H9 (cell line): ENCODE data around the gene ASCC2. TPM values are rescaled to one million over a fixed set of nuclear protein-coding genes. Genes with fewer than 3 reads are reported as not detected.

Source experiments
- DNase-seq: peaks from one replicate; pipeline ENCODE4 v3.0.0-alpha.2; 2017
- H2AFZ ChIP-seq: one replicate; pipeline ENCODE4 v1.6.1; 2013; ENCODE audit warnings: mild to moderate bottlenecking, low read length, control low read depth, moderate library complexity
- H2AK5ac ChIP-seq: 2 replicates; pipeline ENCODE4 v1.6.1; 2013; ENCODE audit warnings: low read length, control low read depth, mixed read lengths; ENCODE audit not compliant: insufficient read length
- H2BK120ac ChIP-seq: one replicate; pipeline ENCODE4 v1.6.1; 2013; ENCODE audit warnings: low read depth, mild to moderate bottlenecking, low read length, control low read depth, inconsistent platforms; ENCODE audit not compliant: poor library complexity, severe bottlenecking
- H2BK12ac ChIP-seq: 2 replicates; pipeline ENCODE4 v1.6.1; 2013; ENCODE audit warnings: low read length, control low read depth, mixed read lengths, low read depth; ENCODE audit not compliant: insufficient read length
- H2BK15ac ChIP-seq: 2 replicates; pipeline ENCODE4 v1.6.1; 2013; ENCODE audit warnings: low read depth, low read length, control low read depth
- H2BK20ac ChIP-seq: one replicate; pipeline ENCODE4 v1.6.1; 2013; ENCODE audit warnings: low read depth, mild to moderate bottlenecking, low read length, control low read depth, inconsistent platforms; ENCODE audit not compliant: poor library complexity, severe bottlenecking
- H2BK5ac ChIP-seq: 2 replicates; pipeline ENCODE4 v1.6.1; 2013; ENCODE audit warnings: low read length, control low read depth, mixed read lengths; ENCODE audit not compliant: insufficient read length
- H3K14ac ChIP-seq: 2 replicates; pipeline ENCODE4 v1.6.1; 2013; ENCODE audit warnings: low read length, control low read depth; ENCODE audit not compliant: insufficient read depth
- H3K18ac ChIP-seq: 2 replicates; pipeline ENCODE4 v1.6.1; 2013; ENCODE audit warnings: low read depth, mild to moderate bottlenecking, mixed read lengths, low read length, control low read depth; ENCODE audit not compliant: insufficient read length
- H3K23ac ChIP-seq: 2 replicates; pipeline ENCODE4 v1.6.1; 2013; ENCODE audit warnings: low read length, control low read depth, mixed read lengths, low read depth; ENCODE audit not compliant: insufficient read length
- H3K23me2 ChIP-seq: 2 replicates; pipeline ENCODE4 v1.6.1; 2013; ENCODE audit warnings: low read depth, mild to moderate bottlenecking, mixed read lengths, low read length, control low read depth; ENCODE audit not compliant: insufficient read length, poor library complexity, severe bottlenecking
- H3K27ac ChIP-seq: 2 replicates; pipeline ENCODE4 v1.5.1; 2013; ENCODE audit warnings: low read length, control low read depth, mixed read lengths, low read depth; ENCODE audit not compliant: insufficient read length
- H3K27me3 ChIP-seq: 2 replicates; pipeline ENCODE4 v1.6.1; 2013; ENCODE audit warnings: low read length, control low read depth, inconsistent platforms; ENCODE audit not compliant: insufficient read depth
- H3K4ac ChIP-seq: 2 replicates; pipeline ENCODE4 v1.6.1; 2013; ENCODE audit warnings: low read depth, mild to moderate bottlenecking, control low read depth, inconsistent platforms, low read length, moderate library complexity
- H3K4me1 ChIP-seq: 2 replicates; pipeline ENCODE4 v1.6.1; 2013; ENCODE audit warnings: low read length, control low read depth, inconsistent platforms; ENCODE audit not compliant: insufficient read depth
- H3K4me2 ChIP-seq: 2 replicates; pipeline ENCODE4 v1.6.1; 2013; ENCODE audit warnings: low read length, control low read depth, mixed read lengths; ENCODE audit not compliant: insufficient read length, insufficient read depth
- H3K56ac ChIP-seq: 2 replicates; pipeline ENCODE4 v1.6.1; 2013; ENCODE audit warnings: low read depth, mild to moderate bottlenecking, mixed read lengths, low read length, control low read depth; ENCODE audit not compliant: insufficient read length
- H3K79me1 ChIP-seq: 2 replicates; pipeline ENCODE4 v1.6.1; 2013; ENCODE audit warnings: low read depth, mild to moderate bottlenecking, moderate library complexity, low read length, control low read depth, inconsistent platforms; ENCODE audit not compliant: insufficient read depth, poor library complexity, severe bottlenecking
- H3K79me2 ChIP-seq: 2 replicates; pipeline ENCODE4 v1.6.1; 2013; ENCODE audit warnings: low read length, control low read depth, inconsistent platforms; ENCODE audit not compliant: insufficient read depth
- H3K9ac ChIP-seq: 2 replicates; pipeline ENCODE4 v1.6.1; 2013; ENCODE audit warnings: low read length, control low read depth, mixed read lengths; ENCODE audit not compliant: insufficient read length; ENCODE audit errors: extremely low read depth
- H3K9me3 ChIP-seq: one replicate; pipeline ENCODE4 v1.6.1; 2013; ENCODE audit warnings: low read depth, low read length, inconsistent platforms; ENCODE audit not compliant: control insufficient read depth
- H3T11ph ChIP-seq: one replicate; pipeline ENCODE4 v1.6.1; 2013; ENCODE audit warnings: mild to moderate bottlenecking, low read length, control low read depth, inconsistent platforms
- H4K20me1 ChIP-seq: one replicate; pipeline ENCODE4 v1.6.1; 2013; ENCODE audit not compliant: control insufficient read depth, insufficient read length, insufficient read depth
- H4K5ac ChIP-seq: 2 replicates; pipeline ENCODE4 v1.6.1; 2013; ENCODE audit warnings: low read depth, mild to moderate bottlenecking, mixed read lengths, low read length, control low read depth; ENCODE audit not compliant: insufficient read length
- H4K8ac ChIP-seq: replicated peaks from 2 replicates; pipeline ENCODE4 v1.6.1; 2013; ENCODE audit warnings: low read length, control low read depth, mixed read lengths, low read depth; ENCODE audit not compliant: insufficient read length
- H4K91ac ChIP-seq: 2 replicates; pipeline ENCODE4 v1.6.1; 2013; ENCODE audit warnings: low read depth, mild to moderate bottlenecking, moderate library complexity, mixed read lengths, low read length, control low read depth; ENCODE audit not compliant: insufficient read length
- H3K27ac Mint-ChIP-seq, 3 experiments: 2 replicates in 2 of 3; 3 replicates in 1 of 3; pipeline ENCODE4 v1.8.0; 2020 to 2021; ENCODE audit warnings: mixed read lengths in 3 of 3, mild to moderate bottlenecking in 1 of 3, moderate library complexity in 1 of 3
- H3K27me3 Mint-ChIP-seq: 2 replicates; pipeline ENCODE4 v1.8.0; 2021; ENCODE audit warnings: low read depth, mild to moderate bottlenecking, moderate library complexity, mixed read lengths
- H3K36me3 Mint-ChIP-seq, 3 experiments: 2 replicates in 2 of 3; 3 replicates in 1 of 3; pipeline ENCODE4 v1.8.0; 2020 to 2021; ENCODE audit warnings: low read depth in 3 of 3, mixed read lengths in 3 of 3; ENCODE audit not compliant: insufficient read depth in 1 of 3
- H3K4me1 Mint-ChIP-seq, 2 experiments: 2 replicates each; pipeline ENCODE4 v1.8.0; 2020; ENCODE audit warnings: mixed read lengths in 2 of 2
- H3K4me3 Mint-ChIP-seq, 2 experiments: 2 replicates in 1 of 2; 3 replicates in 1 of 2; pipeline ENCODE4 v1.8.0; 2020 to 2021; ENCODE audit warnings: mild to moderate bottlenecking in 2 of 2, mixed read lengths in 2 of 2, moderate library complexity in 1 of 2
- H3K9me3 Mint-ChIP-seq, 2 experiments: 2 replicates in 1 of 2; 3 replicates in 1 of 2; pipeline ENCODE4 v1.8.0; 2020; ENCODE audit warnings: mild to moderate bottlenecking in 2 of 2, mixed read lengths in 2 of 2, moderate library complexity in 1 of 2
- CTCF ChIP-seq: fragments of 200-600 bp; sonication (generic); conservative IDR thresholded peaks from 3 replicates; pipeline ENCODE4 v1.8.0; 2021; ENCODE audit warnings: antibody characterized with exemption, mild to moderate bottlenecking
- WGBS: extraction: QIAGEN DNeasy Blood & Tissue Kit; methylation state at CpG from one replicate; pipeline ENCODE4 v1.1.7; 2013; ENCODE audit warnings: missing lambda C conversion rate, low lambda C conversion rate, mixed read lengths; ENCODE audit not compliant: insufficient read length; ENCODE audit errors: extremely low coverage; 5-methylcytosine and 5-hydroxymethylcytosine counted together
- long read RNA-seq: library from polyadenylated mRNA; unstranded; transcript quantifications from one replicate; pipeline ENCODE4 v2.0.0, GENCODE V29; 2020
- total RNA-seq: library from RNA; stranded (reverse); gene quantifications from 2 replicates; pipeline ENCODE4 v1.2.1, GENCODE V29; 2021

ASCC2 gene
- 46.5 and 48.2 TPM in 2 replicates for total RNA-seq
- long read RNA-seq, transcript ASCC2-202 (21 exons, 2,823 nt): major isoform, 141 of 489 reads
- long read RNA-seq, transcript ASCC2-201 (20 exons, 2,793 nt): minor isoform, 122 of 489 reads
- long read RNA-seq, partial matches to known transcripts: 31 of 489 reads
- long read RNA-seq, other reads (novel, unspliced or antisense): 194 of 489 reads

GRCh38 chr22:29837741-29838598 lies at the start of gene ASCC2:
TSS of gene ASCC2 (minus strand) at chr22:29838274. CDS start at chr22:29832325, 5,949 bp downstream.
- H2BK12ac ChIP-seq: no peak within 1 kb of the TSS
- Mint-ChIP-seq H3K9me3 (no peaks in the 10 kb centered on the region; a peak in 1 of 5 replicates), H3K4me3 (peak within 1 kb of the TSS; percentile 86 to 93), H3K27ac (peak within 1 kb of the TSS; percentile 40 to 94 (median 90); a peak in 5 of 7 replicates), H3K36me3 (peaks cover 0 to 11% (median 4%) of the 10 kb centered on the region in 3 experiments; a peak in 4 of 7 replicates), H3K4me1 (peaks cover 22 to 25% of the 10 kb centered on the region in 2 experiments), H3K27me3 (no peaks in the 10 kb centered on the region)
- H3K79me2 ChIP-seq: no peaks in the 10 kb centered on the region
- H3K4me1 ChIP-seq: no peaks in the 10 kb centered on the region
- no peaks in the 10 kb centered on the region for H4K20me1 ChIP-seq
- H3K27ac ChIP-seq: no peak within 1 kb of the TSS
- no CpG with 5 or more reads among the region's 54 CpGs for WGBS
- TF ChIP-seq CTCF: no peak
- no peak within 1 kb of the TSS for H2AK5ac ChIP-seq
- H4K91ac ChIP-seq: no peak within 1 kb of the TSS
- H3T11ph ChIP-seq: no peak within 1 kb of the TSS
- H3K18ac ChIP-seq: no peak within 1 kb of the TSS
- H3K9me3 ChIP-seq: no peaks in the 10 kb centered on the region
- no peak within 1 kb of the TSS for H3K23ac ChIP-seq
- peak within 1 kb of the TSS; percentile 18 for H2AFZ ChIP-seq
- no peak within 1 kb of the TSS for H2BK5ac ChIP-seq
- no peak within 1 kb of the TSS for H3K4ac ChIP-seq
- no peak within 1 kb of the TSS for H3K56ac ChIP-seq
- H3K9ac ChIP-seq: peak within 1 kb of the TSS; percentile 25
- peak; percentile 99 for DNase-seq
- no peak within 1 kb of the TSS for H2BK120ac ChIP-seq
- no peak within 1 kb of the TSS; the same call in 1 of the 2 replicates for H2BK15ac ChIP-seq
- no peak within 1 kb of the TSS; the same call in 1 of the 2 replicates for H3K14ac ChIP-seq
- no peak within 1 kb of the TSS for H4K8ac ChIP-seq
- H3K4me2 ChIP-seq: peak within 1 kb of the TSS; percentile 98
- no peak within 1 kb of the TSS for H2BK20ac ChIP-seq
- H3K27me3 ChIP-seq: no peaks in the 10 kb centered on the region
- H3K23me2 ChIP-seq: peaks cover 5% of the 10 kb centered on the region
- no peak within 1 kb of the TSS for H4K5ac ChIP-seq
- H3K79me1 ChIP-seq: no peaks in the 10 kb centered on the region
